Measurements from ENCODE around the gene SLC2A13. TPM values are rescaled to one million over a fixed set of nuclear protein-coding genes. Genes with fewer than 3 reads are reported as not detected.

Gene SLC2A13
- total and polyA plus RNA-seq, 2 donors (not counting 1 experiment from before 2014, with no cell fraction given), result 5.4 to 10.2 TPM

GRCh38 chr12:39884616-39885125, 221.2 kb downstream of the SLC2A13 start:
- TF ChIP-seq EZH2 (IDR thresholded peaks at IDR 0.05; ENCODE audit: low read length, missing control alignments), result no peak
- TF ChIP-seq CTCF (conservative IDR thresholded peaks at IDR 0.05 in 1 of 2, IDR thresholded peaks at IDR 0.05 in 1 of 2; ENCODE audit: low read depth in 1 of 2, low read length in 2 of 2), result no peak
- Histone ChIP-seq H4K20me1 (ENCODE audit: control insufficient read depth, extremely low read depth, insufficient read depth, low read length) (no peaks in the 10 kb centered on the region), H3K27ac (ENCODE audit: insufficient read depth, low read length) (no peak overlapping the region), H3K9ac (ENCODE audit: insufficient read depth, low read length) (no peak overlapping the region), H3K36me3 (ENCODE audit: control insufficient read depth, insufficient read depth, low read length) (no peaks in the 10 kb centered on the region), H3K79me2 (ENCODE audit: control insufficient read depth, insufficient read depth, low read length) (no peaks in the 10 kb centered on the region), H3K27me3 (ENCODE audit: control insufficient read depth, insufficient read depth, low read length) (no peaks in the 10 kb centered on the region), H2AFZ (ENCODE audit: low read length) (no peak overlapping the region), H3K4me2 (ENCODE audit: extremely low read depth, insufficient read depth, low read length) (no peak overlapping the region), H3K4me1 (ENCODE audit: control insufficient read depth, extremely low read depth, insufficient read depth, low read length) (no peaks in the 10 kb centered on the region), H3K4me3 (replicated peaks in 1 of 4; ENCODE audit: control extremely low read depth in 1 of 4, insufficient read depth in 1 of 4, low read depth in 3 of 4, low read length in 4 of 4) (no peak overlapping the region), H3K9me3 (ENCODE audit: control insufficient read depth, insufficient read depth, low read depth, low read length) (no peaks in the 10 kb centered on the region)
- no peak for DNase-seq (ENCODE audit: low read depth in 2 of 2)

GRCh38 chr12:39883411-39883810, 222.5 kb downstream of the SLC2A13 start:
- Histone ChIP-seq H3K9ac (ENCODE audit: insufficient read depth, low read length) (no peak overlapping the region), H3K36me3 (ENCODE audit: control insufficient read depth, insufficient read depth, low read length) (no peaks in the 10 kb centered on the region), H3K27ac (ENCODE audit: insufficient read depth, low read length) (no peak overlapping the region), H3K79me2 (ENCODE audit: control insufficient read depth, insufficient read depth, low read length) (no peaks in the 10 kb centered on the region), H4K20me1 (ENCODE audit: control insufficient read depth, extremely low read depth, insufficient read depth, low read length) (no peaks in the 10 kb centered on the region), H3K4me2 (ENCODE audit: extremely low read depth, insufficient read depth, low read length) (no peak overlapping the region), H3K27me3 (ENCODE audit: control insufficient read depth, insufficient read depth, low read length) (no peaks in the 10 kb centered on the region), H2AFZ (ENCODE audit: low read length) (no peak overlapping the region), H3K4me3 (replicated peaks in 1 of 4; ENCODE audit: control extremely low read depth in 1 of 4, insufficient read depth in 1 of 4, low read depth in 3 of 4, low read length in 4 of 4) (no peak overlapping the region), H3K4me1 (ENCODE audit: control insufficient read depth, extremely low read depth, insufficient read depth, low read length) (no peaks in the 10 kb centered on the region), H3K9me3 (ENCODE audit: control insufficient read depth, insufficient read depth, low read depth, low read length) (no peaks in the 10 kb centered on the region)
- no peak for DNase-seq (ENCODE audit: low read depth in 2 of 2)
- TF ChIP-seq EZH2 (IDR thresholded peaks at IDR 0.05; ENCODE audit: low read length, missing control alignments) (no peak), CTCF (conservative IDR thresholded peaks at IDR 0.05 in 1 of 2, IDR thresholded peaks at IDR 0.05 in 1 of 2; ENCODE audit: low read depth in 1 of 2, low read length in 2 of 2) (no peak)

GRCh38 chr12:39878753-39879152, 227.1 kb downstream of the SLC2A13 start:
- no peaks in the 10 kb centered on the region for H3K36me3 ChIP-seq (ENCODE audit: control insufficient read depth, insufficient read depth, low read length)
- H3K79me2 ChIP-seq (ENCODE audit: control insufficient read depth, insufficient read depth, low read length), result no peaks in the 10 kb centered on the region
- no peaks in the 10 kb centered on the region for H3K9me3 ChIP-seq (ENCODE audit: control insufficient read depth, insufficient read depth, low read depth, low read length)
- H4K20me1 ChIP-seq (ENCODE audit: control insufficient read depth, extremely low read depth, insufficient read depth, low read length), result no peaks in the 10 kb centered on the region
- H2AFZ ChIP-seq (ENCODE audit: low read length), result no peak overlapping the region
- no peak overlapping the region for H3K9ac ChIP-seq (ENCODE audit: insufficient read depth, low read length)
- no peaks in the 10 kb centered on the region for H3K4me1 ChIP-seq (ENCODE audit: control insufficient read depth, extremely low read depth, insufficient read depth, low read length)
- no peaks in the 10 kb centered on the region for H3K27me3 ChIP-seq (ENCODE audit: control insufficient read depth, insufficient read depth, low read length)
- no peak overlapping the region for H3K4me3 ChIP-seq (replicated peaks in 1 of 4; ENCODE audit: control extremely low read depth in 1 of 4, insufficient read depth in 1 of 4, low read depth in 3 of 4, low read length in 4 of 4)
- no peak overlapping the region for H3K27ac ChIP-seq (ENCODE audit: insufficient read depth, low read length)
- no peak overlapping the region for H3K4me2 ChIP-seq (ENCODE audit: extremely low read depth, insufficient read depth, low read length)
- DNase-seq (ENCODE audit: low read depth in 2 of 2), result no peak
- no peak for TF ChIP-seq CTCF (conservative IDR thresholded peaks at IDR 0.05 in 1 of 2, IDR thresholded peaks at IDR 0.05 in 1 of 2; ENCODE audit: low read depth in 1 of 2, low read length in 2 of 2)
- no peak for TF ChIP-seq EZH2 (IDR thresholded peaks at IDR 0.05; ENCODE audit: low read length, missing control alignments)
